Measurements from ENCODE around the gene SYNC.
"Not testable (repeated sequence)": the region's sequence is repeated elsewhere in the genome, so short reads cannot be mapped to it uniquely, and the experiment has no call there.

Gene SYNC

DNA sequence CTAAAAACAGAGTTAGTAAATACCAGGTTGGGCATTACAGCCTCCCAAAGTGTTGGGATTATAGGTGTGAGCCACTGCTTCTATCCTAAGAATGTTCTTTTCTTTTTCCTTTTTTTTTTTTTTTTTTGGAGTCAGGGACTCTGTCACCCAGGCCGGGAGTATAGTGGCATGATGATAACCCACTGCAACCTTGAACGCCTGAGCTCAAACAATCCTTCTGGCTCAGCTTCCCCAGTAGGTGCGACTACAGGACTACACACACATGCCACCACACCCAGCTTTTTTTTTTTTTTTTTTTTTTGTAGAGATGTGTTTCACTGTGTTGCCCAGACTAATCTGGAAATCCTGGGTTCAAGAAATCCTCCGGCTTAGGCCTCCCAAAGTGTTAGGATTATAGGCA lies 58.1 kb downstream of the SYNC start:
- H3K27ac ChIP-seq = no peak overlapping the region

DNA sequence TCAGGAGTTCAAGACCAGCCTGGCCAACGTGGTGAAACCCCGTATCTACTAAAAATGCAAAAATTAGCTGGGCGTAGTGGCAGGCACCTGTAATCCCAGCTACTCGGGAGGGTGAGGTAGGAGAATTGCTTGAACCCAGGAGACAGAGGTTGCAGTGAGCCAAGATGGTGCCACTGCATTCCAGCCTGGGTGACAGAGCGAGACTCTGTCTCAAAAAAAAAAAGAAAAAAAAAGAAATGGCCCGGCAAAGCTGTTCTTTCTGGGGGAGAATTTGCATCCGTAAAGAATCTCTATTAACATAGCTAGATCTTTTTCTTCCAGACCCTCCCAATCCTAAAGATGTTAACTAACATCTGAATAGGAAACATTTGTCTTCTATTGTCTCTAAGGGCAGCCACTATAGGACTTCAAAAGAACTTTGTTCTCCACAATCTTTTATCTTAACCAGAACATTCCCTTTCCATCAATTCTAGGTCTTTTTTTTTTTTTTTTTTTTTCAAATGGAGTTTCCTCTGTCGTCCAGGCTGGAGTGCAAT lies 60.2 kb downstream of the SYNC start:
- not testable (repeated sequence) for H3K27ac ChIP-seq; H3K4me2 ChIP-seq (ENCODE audit: low read length); H3K9ac ChIP-seq; H3K9me3 ChIP-seq (ENCODE audit: control insufficient read depth, low read length); H3K27me3 ChIP-seq (ENCODE audit: control insufficient read depth, insufficient read depth, low read length); H3K36me3 ChIP-seq (ENCODE audit: control insufficient read depth, insufficient read depth, low read length); H2AFZ ChIP-seq; H3K4me3 ChIP-seq (ENCODE audit: low read depth, low read length); H3K4me1 ChIP-seq
- H3K79me2 ChIP-seq = peaks cover 12% of the 10 kb centered on the region

More for the DNA sequence above, 58.1 kb downstream of the SYNC start:
- Histone ChIP-seq H3K79me2 (peaks cover 11% of the 10 kb centered on the region), H3K27me3 (ENCODE audit: control insufficient read depth, insufficient read depth, low read length) (no peaks in the 10 kb centered on the region), H3K4me2 (ENCODE audit: low read length) (no peak overlapping the region), H3K9me3 (ENCODE audit: control insufficient read depth, low read length) (no peaks in the 10 kb centered on the region), H2AFZ (no peak overlapping the region), H3K4me3 (ENCODE audit: low read depth, low read length) (no peak overlapping the region), H3K36me3 (ENCODE audit: control insufficient read depth, insufficient read depth, low read length) (no peaks in the 10 kb centered on the region), H3K9ac (no peak overlapping the region), H3K4me1 (no peaks in the 10 kb centered on the region)
- TF ChIP-seq, protein P1, sequence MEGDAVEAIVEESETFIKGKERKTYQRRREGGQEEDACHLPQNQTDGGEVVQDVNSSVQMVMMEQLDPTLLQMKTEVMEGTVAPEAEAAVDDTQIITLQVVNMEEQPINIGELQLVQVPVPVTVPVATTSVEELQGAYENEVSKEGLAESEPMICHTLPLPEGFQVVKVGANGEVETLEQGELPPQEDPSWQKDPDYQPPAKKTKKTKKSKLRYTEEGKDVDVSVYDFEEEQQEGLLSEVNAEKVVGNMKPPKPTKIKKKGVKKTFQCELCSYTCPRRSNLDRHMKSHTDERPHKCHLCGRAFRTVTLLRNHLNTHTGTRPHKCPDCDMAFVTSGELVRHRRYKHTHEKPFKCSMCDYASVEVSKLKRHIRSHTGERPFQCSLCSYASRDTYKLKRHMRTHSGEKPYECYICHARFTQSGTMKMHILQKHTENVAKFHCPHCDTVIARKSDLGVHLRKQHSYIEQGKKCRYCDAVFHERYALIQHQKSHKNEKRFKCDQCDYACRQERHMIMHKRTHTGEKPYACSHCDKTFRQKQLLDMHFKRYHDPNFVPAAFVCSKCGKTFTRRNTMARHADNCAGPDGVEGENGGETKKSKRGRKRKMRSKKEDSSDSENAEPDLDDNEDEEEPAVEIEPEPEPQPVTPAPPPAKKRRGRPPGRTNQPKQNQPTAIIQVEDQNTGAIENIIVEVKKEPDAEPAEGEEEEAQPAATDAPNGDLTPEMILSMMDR (IDR thresholded peaks at IDR 0.05) = no peak

DNA sequence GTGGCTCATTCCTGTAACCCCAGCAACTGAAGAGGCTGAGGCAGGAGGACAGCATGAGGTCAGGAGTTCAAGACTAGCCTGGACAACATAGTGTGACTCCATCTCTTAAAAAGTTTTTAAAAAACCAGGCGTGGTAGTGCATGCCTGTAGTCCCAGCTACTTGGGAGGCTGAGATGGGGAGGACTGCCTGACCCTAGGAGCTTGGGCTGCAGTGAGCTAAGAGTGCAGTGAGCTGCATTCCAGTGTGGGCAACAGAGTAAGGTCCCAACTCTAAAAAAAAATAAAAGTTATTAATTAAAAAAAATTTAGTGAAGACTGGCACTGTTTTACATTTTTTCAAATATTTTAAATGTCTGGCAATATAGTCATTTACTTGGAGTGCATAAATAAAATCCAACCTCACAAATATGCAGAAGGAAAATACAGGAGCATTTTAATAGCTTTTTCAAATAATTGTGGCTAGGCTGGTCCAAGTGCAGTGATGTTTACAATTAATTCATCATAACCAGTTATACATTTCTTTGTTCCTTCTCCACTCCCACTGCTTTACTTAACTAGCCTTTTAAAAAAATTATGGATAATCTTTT lies 63.0 kb downstream of the SYNC start:
- no peaks in the 10 kb centered on the region for H3K36me3 ChIP-seq (ENCODE audit: control insufficient read depth, insufficient read depth, low read length)
- no peak overlapping the region for H2AFZ ChIP-seq
- H3K4me1 ChIP-seq = no peaks in the 10 kb centered on the region
- H3K4me3 ChIP-seq (ENCODE audit: low read depth, low read length) = no peak overlapping the region
- H3K27me3 ChIP-seq (ENCODE audit: control insufficient read depth, insufficient read depth, low read length) = no peaks in the 10 kb centered on the region
- H3K4me2 ChIP-seq (ENCODE audit: low read length) = no peak overlapping the region
- TF ChIP-seq, protein P1 (IDR thresholded peaks at IDR 0.05) = no peak
- peaks cover 4% of the 10 kb centered on the region for H3K79me2 ChIP-seq
- H3K9me3 ChIP-seq (ENCODE audit: control insufficient read depth, low read length) = no peaks in the 10 kb centered on the region
- H3K27ac ChIP-seq = no peak overlapping the region
- no peak overlapping the region for H3K9ac ChIP-seq

DNA sequence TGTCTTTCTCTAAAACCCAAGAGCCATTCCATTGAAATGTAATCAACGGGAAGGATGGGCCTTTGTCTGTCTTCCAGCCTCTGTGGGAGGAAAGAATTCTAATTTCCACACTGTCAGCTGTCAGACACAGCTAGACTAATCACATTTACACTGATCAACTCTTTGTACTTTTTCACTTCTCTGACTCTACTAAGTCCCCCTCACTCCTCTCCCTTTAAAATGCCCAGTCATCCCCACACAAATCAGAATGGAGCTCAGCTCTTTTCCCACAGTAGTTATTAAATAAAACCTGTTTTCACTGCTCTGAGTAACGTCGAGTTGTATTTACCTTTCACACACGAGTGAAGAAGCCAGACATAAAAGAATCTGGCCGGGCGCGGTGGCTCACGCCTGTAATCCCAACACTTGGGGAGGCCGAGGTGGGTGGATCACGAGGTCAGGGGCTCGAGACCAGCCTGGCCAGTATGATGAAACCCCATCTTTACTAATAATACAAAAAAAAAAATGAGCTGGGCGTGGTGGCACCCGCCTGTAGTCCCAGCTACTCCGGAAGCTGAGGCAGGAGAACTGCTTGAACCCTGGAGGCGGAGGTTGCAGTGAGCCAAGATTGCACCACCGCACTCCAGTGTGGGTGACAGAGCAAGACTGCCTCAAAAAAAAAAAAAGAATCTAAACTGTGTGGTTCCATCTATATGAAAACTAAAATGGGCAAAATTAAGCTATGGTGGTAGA lies 65.5 kb downstream of the SYNC start:
- TF ChIP-seq, protein P1 (IDR thresholded peaks at IDR 0.05) = no peak
- no peaks in the 10 kb centered on the region for H3K9me3 ChIP-seq (ENCODE audit: control insufficient read depth, low read length)
- no peak overlapping the region for H2AFZ ChIP-seq
- H3K4me3 ChIP-seq (ENCODE audit: low read depth, low read length) = no peak overlapping the region
- peaks cover 4% of the 10 kb centered on the region for H3K79me2 ChIP-seq
- H3K4me1 ChIP-seq = no peaks in the 10 kb centered on the region
- H3K27ac ChIP-seq = no peak overlapping the region
- H3K9ac ChIP-seq = no peak overlapping the region
- H3K4me2 ChIP-seq (ENCODE audit: low read length) = no peak overlapping the region
- H3K27me3 ChIP-seq (ENCODE audit: control insufficient read depth, insufficient read depth, low read length) = no peaks in the 10 kb centered on the region
- H3K36me3 ChIP-seq (ENCODE audit: control insufficient read depth, insufficient read depth, low read length) = no peaks in the 10 kb centered on the region

DNA sequence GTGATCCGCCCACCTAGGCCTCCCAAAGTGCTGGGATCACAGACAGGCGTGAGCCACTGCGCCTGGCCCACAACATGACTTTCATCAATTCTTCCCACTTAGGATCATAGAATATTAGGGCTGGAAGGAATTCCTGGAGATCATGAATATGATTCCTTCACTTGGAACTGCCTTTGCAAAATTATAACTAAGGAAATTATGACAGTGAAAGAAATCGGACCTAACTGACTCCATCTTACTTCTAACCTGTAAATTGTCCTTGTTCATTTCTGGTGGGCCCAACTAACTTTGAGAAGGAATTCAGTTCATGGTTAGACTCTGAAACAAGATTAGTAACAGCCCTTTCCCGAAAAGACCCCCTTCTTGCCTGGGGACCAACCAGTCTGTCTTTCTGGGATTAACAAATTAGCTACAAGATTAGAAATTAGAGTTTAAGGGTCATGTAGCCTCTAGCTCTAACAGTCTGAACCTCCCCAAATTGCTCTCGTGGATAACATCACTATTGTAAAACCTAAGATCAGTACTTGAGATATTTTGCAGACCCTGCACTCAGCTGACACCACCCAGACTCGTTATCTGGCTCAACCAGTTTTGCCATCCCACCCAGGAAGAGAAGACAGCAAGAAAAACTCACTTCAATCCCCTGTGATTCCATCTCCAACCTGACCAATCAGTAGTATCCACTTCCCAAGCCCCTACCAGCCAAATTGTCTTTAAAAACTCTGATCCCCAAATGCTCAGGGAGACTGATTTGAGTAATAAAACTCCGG lies 66.9 kb downstream of the SYNC start:
- Histone ChIP-seq H3K9ac (no peak overlapping the region), H3K4me2 (ENCODE audit: low read length) (no peak overlapping the region), H3K79me2 (peaks cover 3% of the 10 kb centered on the region), H3K4me3 (ENCODE audit: low read depth, low read length) (no peak overlapping the region), H2AFZ (no peak overlapping the region), H3K27ac (no peak overlapping the region), H3K9me3 (ENCODE audit: control insufficient read depth, low read length) (no peaks in the 10 kb centered on the region), H3K27me3 (ENCODE audit: control insufficient read depth, insufficient read depth, low read length) (no peaks in the 10 kb centered on the region), H3K4me1 (no peaks in the 10 kb centered on the region), H3K36me3 (ENCODE audit: control insufficient read depth, insufficient read depth, low read length) (no peaks in the 10 kb centered on the region)
- TF ChIP-seq, protein P1 (IDR thresholded peaks at IDR 0.05) = no peak

Data from parathyroid adenoma (tissue), 2 donors.